ENCODE data around the gene ADAMTS1. TPM values are rescaled to one million over a fixed set of nuclear protein-coding genes. Genes with fewer than 3 reads are reported as not detected.

ADAMTS1 gene
- total and polyA plus RNA-seq, 4 donors: 39.3 to 750 (median 324) TPM

GRCh38 chr21:26815197-26815596, 30.0 kb downstream of the ADAMTS1 start:
- Histone ChIP-seq H3K4me1 (ENCODE audit: control insufficient read depth in 1 of 2, insufficient read depth in 2 of 2, low read length in 2 of 2) (peaks cover 0 to 3% of the 10 kb centered on the region in 2 donors), H3K9me3 (ENCODE audit: control insufficient read depth, low read length) (no peaks in the 10 kb centered on the region), H3K27ac (ENCODE audit: low read depth in 1 of 2, low read length in 2 of 2) (no peak overlapping the region), H3K36me3 (ENCODE audit: control insufficient read depth in 1 of 2, insufficient read depth in 2 of 2, low read length in 1 of 2) (no peaks in the 10 kb centered on the region), H3K27me3 (ENCODE audit: control insufficient read depth in 1 of 2, insufficient read depth in 2 of 2, low read length in 1 of 2) (no peaks in the 10 kb centered on the region), H3K4me3 (ENCODE audit: low read length in 2 of 2) (no peak overlapping the region)
- ATAC-seq (ENCODE audit: low FRiP score) (no peak), DNase-seq (no peak)
- intact Hi-C loops (cut with DNase I): no loop called here

DNA sequence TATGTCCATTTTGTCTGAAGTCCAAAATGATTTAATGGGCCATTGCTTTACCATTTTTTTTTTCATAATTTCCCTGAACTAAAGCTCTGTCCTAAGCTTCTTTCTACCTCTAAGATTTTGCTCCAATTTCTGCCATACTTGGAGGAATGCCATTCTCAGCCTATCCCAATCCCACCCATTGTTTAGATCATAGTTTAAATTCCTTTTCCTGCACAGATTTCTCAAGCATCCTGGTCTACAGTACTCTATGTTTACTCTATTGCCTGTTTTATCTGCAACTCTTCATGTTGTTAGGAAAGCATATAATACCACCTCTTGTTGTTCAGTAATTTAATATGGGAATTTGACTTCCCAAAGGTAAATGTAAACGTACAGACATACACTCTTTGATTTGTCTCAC, 30.8 kb downstream of the ADAMTS1 start:
- ATAC-seq (ENCODE audit: low FRiP score): no peak
- no peak for DNase-seq
- Histone ChIP-seq H3K27ac (ENCODE audit: low read depth in 1 of 2, low read length in 2 of 2) (no peak overlapping the region), H3K9me3 (ENCODE audit: control insufficient read depth, low read length) (no peaks in the 10 kb centered on the region), H3K36me3 (ENCODE audit: control insufficient read depth in 1 of 2, insufficient read depth in 2 of 2, low read length in 1 of 2) (no peaks in the 10 kb centered on the region), H3K27me3 (ENCODE audit: control insufficient read depth in 1 of 2, insufficient read depth in 2 of 2, low read length in 1 of 2) (no peaks in the 10 kb centered on the region), H3K4me3 (ENCODE audit: low read length in 2 of 2) (no peak overlapping the region), H3K4me1 (ENCODE audit: control insufficient read depth in 1 of 2, insufficient read depth in 2 of 2, low read length in 2 of 2) (no peaks in the 10 kb centered on the region)
- WGBS, 2 donors: 0 to 41% methylated on average over 1 of the region's 1 CpG
- intact Hi-C loops (cut with DNase I): no loop called here

DNA sequence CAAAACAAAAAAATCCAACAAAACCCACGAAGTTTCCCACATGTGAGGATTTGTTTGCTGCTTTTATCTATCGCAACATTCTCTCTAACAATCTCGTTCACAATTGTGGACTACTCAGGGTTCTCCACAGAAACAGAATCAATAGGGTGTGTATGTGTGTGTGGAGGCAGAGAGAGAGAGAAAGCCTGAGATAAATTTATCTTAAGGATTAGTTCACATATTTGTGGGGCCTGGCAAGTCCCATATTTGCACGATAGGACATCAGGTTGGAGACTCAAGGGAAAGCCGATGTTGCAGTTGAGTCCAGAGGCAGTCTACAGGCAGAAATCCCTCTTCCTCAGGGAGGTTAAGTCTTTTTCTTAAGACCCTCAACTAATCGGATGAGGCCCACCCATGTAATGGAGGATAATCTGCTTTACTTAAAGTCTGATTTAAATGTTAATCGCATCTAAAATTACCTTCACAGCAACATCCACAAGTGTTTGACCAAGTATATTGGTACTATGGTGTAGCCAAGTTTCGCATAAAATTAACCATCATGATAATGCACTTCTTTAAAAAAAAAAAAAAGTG, 31.7 kb downstream of the ADAMTS1 start:
- DNase-seq: no peak
- H3K27ac ChIP-seq (ENCODE audit: low read depth in 1 of 2, low read length in 2 of 2): no peak overlapping the region

DNA sequence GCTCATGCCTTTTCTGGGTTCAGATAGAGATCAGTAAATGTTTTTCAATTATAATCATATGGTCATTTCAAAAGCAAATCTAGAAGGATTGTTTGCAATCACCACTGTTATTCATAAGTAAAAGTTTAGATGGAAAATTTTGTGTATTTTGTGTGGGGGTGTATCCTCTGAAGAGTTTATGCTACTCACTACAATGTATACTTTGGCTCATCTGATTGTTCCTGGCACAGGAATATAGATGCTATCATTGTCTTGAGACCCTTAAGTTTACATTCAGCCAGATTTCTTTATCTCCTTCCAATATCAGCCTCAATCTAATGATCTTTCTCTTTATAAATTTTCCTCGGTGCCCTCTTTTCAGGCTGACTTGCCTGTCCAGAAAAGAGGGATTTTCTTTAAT, 33.0 kb downstream of the ADAMTS1 start:
- Histone ChIP-seq H3K27ac (ENCODE audit: low read depth in 1 of 2, low read length in 2 of 2) (no peak overlapping the region), H3K9me3 (ENCODE audit: control insufficient read depth, low read length) (no peaks in the 10 kb centered on the region), H3K4me1 (ENCODE audit: control insufficient read depth in 1 of 2, insufficient read depth in 2 of 2, low read length in 2 of 2) (no peaks in the 10 kb centered on the region), H3K27me3 (ENCODE audit: control insufficient read depth in 1 of 2, insufficient read depth in 2 of 2, low read length in 1 of 2) (no peaks in the 10 kb centered on the region), H3K36me3 (ENCODE audit: control insufficient read depth in 1 of 2, insufficient read depth in 2 of 2, low read length in 1 of 2) (no peaks in the 10 kb centered on the region), H3K4me3 (ENCODE audit: low read length in 2 of 2) (no peak overlapping the region)
- intact Hi-C loops (cut with DNase I): no loop called here
- DNase-seq (no peak), ATAC-seq (ENCODE audit: low FRiP score) (no peak)
- 87 to 97% methylated on average over 1 of the region's 1 CpG for WGBS, 2 donors

More for the DNA sequence above, 31.7 kb downstream of the ADAMTS1 start:
- 64 to 74% methylated on average over 8 of the region's 8 CpGs for WGBS, 2 donors
- Histone ChIP-seq H3K27me3 (ENCODE audit: control insufficient read depth in 1 of 2, insufficient read depth in 2 of 2, low read length in 1 of 2) (no peaks in the 10 kb centered on the region), H3K36me3 (ENCODE audit: control insufficient read depth in 1 of 2, insufficient read depth in 2 of 2, low read length in 1 of 2) (no peaks in the 10 kb centered on the region), H3K4me3 (ENCODE audit: low read length in 2 of 2) (no peak overlapping the region), H3K4me1 (ENCODE audit: control insufficient read depth in 1 of 2, insufficient read depth in 2 of 2, low read length in 2 of 2) (no peaks in the 10 kb centered on the region), H3K9me3 (ENCODE audit: control insufficient read depth, low read length) (no peaks in the 10 kb centered on the region)
- intact Hi-C loops (cut with DNase I): no loop called here
- ATAC-seq (ENCODE audit: low FRiP score): no peak

DNA sequence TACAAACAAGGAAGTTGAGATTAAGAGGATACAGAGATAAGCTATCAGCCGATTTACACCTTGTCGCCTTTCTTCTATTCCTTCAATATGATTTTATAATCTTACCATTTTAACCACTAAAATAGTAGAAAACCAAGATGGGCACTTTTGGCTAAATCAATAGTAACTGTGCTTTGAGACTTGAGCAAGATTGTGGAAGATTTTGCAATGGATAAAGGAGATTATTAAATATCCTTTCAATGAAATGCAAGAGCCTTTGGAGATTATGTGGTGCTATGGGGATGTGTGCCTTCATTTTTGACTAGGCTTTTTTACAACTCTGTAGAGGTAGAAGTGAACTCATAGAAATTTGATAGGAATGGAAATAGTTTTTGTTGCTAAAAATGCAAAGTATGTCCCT, 33.7 kb downstream of the ADAMTS1 start:
- no peak overlapping the region for H3K27ac ChIP-seq (ENCODE audit: low read depth in 1 of 2, low read length in 2 of 2)
- intact Hi-C loops (cut with DNase I): no loop called here
- 83 to 86% methylated on average over 2 of the region's 2 CpGs for WGBS, 2 donors

DNA sequence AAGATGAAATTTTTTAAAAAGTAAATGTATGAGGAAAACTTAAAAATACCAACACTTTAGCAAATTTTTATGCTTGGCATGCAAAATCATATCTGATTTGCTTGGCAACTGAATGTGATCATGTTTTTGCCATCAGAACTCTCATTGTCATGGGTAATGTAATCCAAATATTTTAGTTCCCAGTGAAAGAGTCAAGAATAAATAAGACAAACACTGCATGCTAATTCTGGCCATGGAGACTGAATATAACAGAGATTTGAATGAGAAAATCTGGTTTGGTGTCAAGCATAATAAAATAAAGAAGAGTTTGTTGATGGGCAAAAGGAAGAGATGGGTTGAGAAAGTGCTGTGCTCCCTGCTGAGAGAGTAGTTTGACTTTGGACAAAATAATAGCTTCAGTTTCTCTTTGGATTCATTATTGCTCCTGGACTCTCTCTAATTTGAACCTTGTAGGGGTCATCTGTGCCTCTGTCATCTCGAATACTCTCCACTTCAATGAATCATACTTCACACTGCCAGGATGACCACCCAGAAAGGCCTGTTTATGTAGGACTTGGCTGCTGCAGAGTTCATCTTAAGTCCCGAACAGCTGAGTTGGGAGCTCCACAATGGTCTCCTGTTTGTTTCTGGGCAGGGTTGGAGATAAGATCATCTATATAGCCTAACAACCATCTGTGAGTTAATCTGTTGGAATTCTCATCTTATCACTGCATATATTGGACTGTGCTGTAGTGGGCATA, 34.4 kb downstream of the ADAMTS1 start:
- no peak overlapping the region for H3K4me3 ChIP-seq (ENCODE audit: low read length in 2 of 2)
- no peak overlapping the region for H3K27ac ChIP-seq (ENCODE audit: low read depth in 1 of 2, low read length in 2 of 2)
- no peaks in the 10 kb centered on the region for H3K4me1 ChIP-seq (ENCODE audit: control insufficient read depth in 1 of 2, insufficient read depth in 2 of 2, low read length in 2 of 2)
- 31 to 39% methylated on average over 2 of the region's 2 CpGs for WGBS, 2 donors
- intact Hi-C loops (cut with DNase I): no loop called here
- peak; percentile 15 for ATAC-seq (ENCODE audit: low FRiP score)
- H3K36me3 ChIP-seq (ENCODE audit: control insufficient read depth in 1 of 2, insufficient read depth in 2 of 2, low read length in 1 of 2): no peaks in the 10 kb centered on the region
- no peaks in the 10 kb centered on the region for H3K9me3 ChIP-seq (ENCODE audit: control insufficient read depth, low read length)
- no peaks in the 10 kb centered on the region for H3K27me3 ChIP-seq (ENCODE audit: control insufficient read depth in 1 of 2, insufficient read depth in 2 of 2, low read length in 1 of 2)
- no peak for DNase-seq

More for the DNA sequence above, 33.7 kb downstream of the ADAMTS1 start:
- Histone ChIP-seq H3K9me3 (ENCODE audit: control insufficient read depth, low read length) (no peaks in the 10 kb centered on the region), H3K36me3 (ENCODE audit: control insufficient read depth in 1 of 2, insufficient read depth in 2 of 2, low read length in 1 of 2) (no peaks in the 10 kb centered on the region), H3K4me3 (ENCODE audit: low read length in 2 of 2) (no peak overlapping the region), H3K4me1 (ENCODE audit: control insufficient read depth in 1 of 2, insufficient read depth in 2 of 2, low read length in 2 of 2) (no peaks in the 10 kb centered on the region), H3K27me3 (ENCODE audit: control insufficient read depth in 1 of 2, insufficient read depth in 2 of 2, low read length in 1 of 2) (no peaks in the 10 kb centered on the region)
- DNase-seq (no peak), ATAC-seq (ENCODE audit: low FRiP score) (no peak)

- 82 to 83% methylated on average over 5 of the region's 5 CpGs for WGBS, 2 donors
- Histone ChIP-seq H3K4me1 (ENCODE audit: control insufficient read depth in 1 of 2, insufficient read depth in 2 of 2, low read length in 2 of 2) (no peaks in the 10 kb centered on the region), H3K9me3 (ENCODE audit: control insufficient read depth, low read length) (no peaks in the 10 kb centered on the region), H3K4me3 (ENCODE audit: low read length in 2 of 2) (no peak overlapping the region), H3K36me3 (ENCODE audit: control insufficient read depth in 1 of 2, insufficient read depth in 2 of 2, low read length in 1 of 2) (no peaks in the 10 kb centered on the region), H3K27me3 (ENCODE audit: control insufficient read depth in 1 of 2, insufficient read depth in 2 of 2, low read length in 1 of 2) (no peaks in the 10 kb centered on the region), H3K27ac (ENCODE audit: low read depth in 1 of 2, low read length in 2 of 2) (no peak overlapping the region)
- ATAC-seq (ENCODE audit: low FRiP score) (no peak), DNase-seq (no peak)
- intact Hi-C loops (cut with DNase I): no loop called here
Measured at GRCh38 chr21:26810266-26810665, 34.9 kb downstream of the ADAMTS1 start.

DNA sequence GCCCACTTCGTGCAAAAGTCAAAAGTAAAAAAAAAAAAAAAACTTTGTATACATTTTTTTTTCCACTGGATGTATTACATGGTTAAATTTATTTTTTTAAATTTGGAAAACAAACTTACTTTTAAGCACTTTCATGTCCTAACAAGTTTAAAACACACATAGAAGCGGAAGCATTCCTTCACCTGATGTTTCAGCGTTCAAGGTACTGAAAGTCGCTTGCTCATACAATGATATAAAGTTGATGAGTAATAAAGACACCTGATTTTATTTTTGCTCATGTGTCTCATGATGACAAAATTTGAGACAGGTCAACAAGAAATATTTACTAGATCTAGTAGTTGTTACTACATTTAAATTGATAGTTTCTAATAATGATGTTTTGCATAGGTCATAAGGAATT, 35.5 kb downstream of the ADAMTS1 start:
- H3K4me3 ChIP-seq (ENCODE audit: low read length in 2 of 2): no peak overlapping the region
- WGBS, 2 donors: 95 to 97% methylated on average over 4 of the region's 4 CpGs
- H3K4me1 ChIP-seq (ENCODE audit: control insufficient read depth in 1 of 2, insufficient read depth in 2 of 2, low read length in 2 of 2): no peaks in the 10 kb centered on the region
- no peak for DNase-seq
- no peaks in the 10 kb centered on the region for H3K27me3 ChIP-seq (ENCODE audit: control insufficient read depth in 1 of 2, insufficient read depth in 2 of 2, low read length in 1 of 2)
- intact Hi-C loops (cut with DNase I): no loop called here
- H3K9me3 ChIP-seq (ENCODE audit: control insufficient read depth, low read length): no peaks in the 10 kb centered on the region
- no peak overlapping the region for H3K27ac ChIP-seq (ENCODE audit: low read depth in 1 of 2, low read length in 2 of 2)
- no peak for ATAC-seq (ENCODE audit: low FRiP score)
- no peaks in the 10 kb centered on the region for H3K36me3 ChIP-seq (ENCODE audit: control insufficient read depth in 1 of 2, insufficient read depth in 2 of 2, low read length in 1 of 2)

- no peak overlapping the region for H3K4me3 ChIP-seq (ENCODE audit: low read length in 2 of 2)
- no peak overlapping the region for H3K27ac ChIP-seq (ENCODE audit: low read depth in 1 of 2, low read length in 2 of 2)
- H3K4me1 ChIP-seq (ENCODE audit: control insufficient read depth in 1 of 2, insufficient read depth in 2 of 2, low read length in 2 of 2): peaks cover 0 to 3% of the 10 kb centered on the region in 2 donors
- ATAC-seq (ENCODE audit: low FRiP score) (no peak), DNase-seq (no peak)
- no peaks in the 10 kb centered on the region for H3K27me3 ChIP-seq (ENCODE audit: control insufficient read depth in 1 of 2, insufficient read depth in 2 of 2, low read length in 1 of 2)
- intact Hi-C loops (cut with DNase I): no loop called here
- no peaks in the 10 kb centered on the region for H3K36me3 ChIP-seq (ENCODE audit: control insufficient read depth in 1 of 2, insufficient read depth in 2 of 2, low read length in 1 of 2)
- no peaks in the 10 kb centered on the region for H3K9me3 ChIP-seq (ENCODE audit: control insufficient read depth, low read length)
- 87 to 88% methylated on average over 5 of the region's 5 CpGs for WGBS, 2 donors
Measured at GRCh38 chr21:26806801-26807295, 38.4 kb downstream of the ADAMTS1 start.
